GM12865 (cell line): Measurements from ENCODE around the gene SH3BP1.
A peak's percentile ranks its signal among the peaks of the same experiment; 100 is the strongest.
"Not testable (repeated sequence)": the region's sequence is repeated elsewhere in the genome, so short reads cannot be mapped to it uniquely, and the experiment has no call there.

Source experiments
- DNase-seq: peaks from one replicate; pipeline ENCODE4 v3.0.0; 2010; ENCODE audit warnings: low read depth
- H3K4me3 ChIP-seq: 2 replicates; pipeline ENCODE4 v1.5.1; 2011; ENCODE audit warnings: mild to moderate bottlenecking, low read depth, low read length, control low read depth
- TF ChIP-seq, protein P1 (sequence below): IDR thresholded peaks from 2 replicates; pipeline ENCODE4 v1.5.1; 2011; ENCODE audit warnings: low read length, control low read depth, low read depth, inconsistent platforms; ENCODE audit not compliant: insufficient read depth; ENCODE audit errors: missing control alignments

Gene SH3BP1

DNA sequence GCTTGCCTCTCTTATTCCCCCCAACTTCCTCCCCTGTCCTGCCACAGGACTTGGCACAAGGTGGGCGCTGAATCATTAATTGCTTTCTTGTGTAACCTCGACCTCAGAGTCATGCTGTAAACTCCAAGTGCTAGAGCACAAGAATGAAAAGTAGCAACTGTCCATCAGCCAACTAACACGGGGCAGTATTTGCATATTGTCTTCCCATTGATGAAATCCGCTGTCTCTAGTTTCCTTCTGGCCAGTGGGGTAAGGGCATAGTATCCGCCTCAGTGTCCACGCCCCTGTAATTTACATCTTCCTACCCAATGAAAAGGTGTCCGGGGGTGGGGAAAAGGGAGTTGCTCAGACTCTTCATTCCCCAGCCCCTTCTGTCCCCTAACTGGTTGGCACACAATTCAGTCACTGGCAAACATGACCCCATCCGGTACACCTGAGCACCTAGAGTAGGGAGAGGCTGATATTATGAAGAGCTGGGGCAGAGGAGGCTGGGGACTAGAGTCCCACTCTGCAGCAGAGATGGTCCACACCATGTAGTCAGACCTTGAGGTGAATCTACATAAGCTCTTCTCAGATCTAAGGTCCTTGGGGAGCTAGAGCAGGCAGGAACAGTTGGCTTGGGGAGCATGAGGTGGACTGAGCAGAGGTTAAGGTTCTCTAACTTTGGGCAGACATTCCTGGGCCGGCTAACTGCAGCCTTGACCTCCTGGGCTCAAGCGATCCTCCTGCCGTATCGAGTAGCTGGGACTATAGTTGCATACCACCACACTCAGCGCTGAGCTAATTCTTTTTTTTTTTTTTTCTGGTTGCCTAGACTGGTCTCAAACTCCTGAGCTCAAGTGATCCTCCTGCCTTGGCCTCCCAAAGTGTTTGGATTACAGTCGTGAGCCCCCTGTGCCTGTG lies 37.7 kb upstream of the SH3BP1 start:
- H3K4me3 ChIP-seq, result no peak overlapping the region
- TF ChIP-seq, protein P1, sequence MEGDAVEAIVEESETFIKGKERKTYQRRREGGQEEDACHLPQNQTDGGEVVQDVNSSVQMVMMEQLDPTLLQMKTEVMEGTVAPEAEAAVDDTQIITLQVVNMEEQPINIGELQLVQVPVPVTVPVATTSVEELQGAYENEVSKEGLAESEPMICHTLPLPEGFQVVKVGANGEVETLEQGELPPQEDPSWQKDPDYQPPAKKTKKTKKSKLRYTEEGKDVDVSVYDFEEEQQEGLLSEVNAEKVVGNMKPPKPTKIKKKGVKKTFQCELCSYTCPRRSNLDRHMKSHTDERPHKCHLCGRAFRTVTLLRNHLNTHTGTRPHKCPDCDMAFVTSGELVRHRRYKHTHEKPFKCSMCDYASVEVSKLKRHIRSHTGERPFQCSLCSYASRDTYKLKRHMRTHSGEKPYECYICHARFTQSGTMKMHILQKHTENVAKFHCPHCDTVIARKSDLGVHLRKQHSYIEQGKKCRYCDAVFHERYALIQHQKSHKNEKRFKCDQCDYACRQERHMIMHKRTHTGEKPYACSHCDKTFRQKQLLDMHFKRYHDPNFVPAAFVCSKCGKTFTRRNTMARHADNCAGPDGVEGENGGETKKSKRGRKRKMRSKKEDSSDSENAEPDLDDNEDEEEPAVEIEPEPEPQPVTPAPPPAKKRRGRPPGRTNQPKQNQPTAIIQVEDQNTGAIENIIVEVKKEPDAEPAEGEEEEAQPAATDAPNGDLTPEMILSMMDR, result no peak
- DNase-seq, result peak; percentile 43

DNA sequence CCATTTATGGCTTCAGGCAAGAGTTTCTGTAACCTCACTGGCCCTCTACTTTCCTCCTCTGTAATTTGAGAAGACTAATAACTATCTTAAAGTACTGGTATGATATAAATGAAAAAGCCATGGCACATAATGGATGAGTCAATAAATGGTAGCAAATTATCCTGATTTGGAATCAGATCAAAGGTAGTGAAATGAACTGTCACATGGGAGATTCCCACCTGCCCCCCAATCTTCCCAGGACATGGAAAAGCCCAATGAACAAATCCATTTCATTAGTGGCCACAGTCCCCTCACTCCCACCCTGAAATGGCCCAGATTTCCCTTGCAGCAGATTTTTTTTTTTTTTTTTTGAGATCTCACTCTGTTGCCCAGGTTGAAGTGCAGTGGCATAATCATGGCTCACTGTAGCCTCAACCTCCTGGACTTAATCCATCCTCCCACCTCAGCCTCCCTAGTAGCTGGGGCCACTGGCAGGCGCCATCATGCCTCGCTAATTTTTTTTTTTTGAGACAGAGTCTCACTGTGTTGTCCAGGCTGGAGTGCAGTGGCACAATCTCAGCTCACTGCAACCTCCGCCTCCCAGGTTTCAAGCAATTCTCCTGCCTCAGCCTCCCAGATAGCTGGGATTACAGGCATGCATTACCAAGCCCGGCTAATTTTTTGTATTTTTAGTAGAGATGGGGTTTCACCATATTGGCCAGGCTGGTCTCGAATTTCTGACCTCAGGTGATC lies 36.8 kb upstream of the SH3BP1 start:
- not testable (repeated sequence) for DNase-seq, H3K4me3 ChIP-seq

DNA sequence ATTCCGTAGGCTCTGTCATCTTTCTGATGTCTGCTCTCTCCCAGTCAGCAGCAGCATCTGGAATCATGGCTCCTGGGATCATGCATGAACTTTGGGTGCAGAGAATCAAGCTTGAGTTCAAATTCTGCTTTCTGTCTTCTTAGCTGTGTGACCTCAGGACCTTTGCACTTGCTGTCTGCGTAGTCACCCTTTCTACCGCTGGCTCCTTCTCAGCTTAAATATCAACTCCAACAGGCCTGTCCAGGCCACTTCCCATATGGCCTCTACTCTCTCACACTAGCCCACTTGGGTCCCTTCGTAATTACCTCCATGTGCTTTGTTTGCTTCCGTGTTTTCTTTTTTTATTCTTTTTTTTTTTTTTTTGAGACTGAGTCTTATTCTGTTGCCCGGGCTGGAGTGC lies 35.4 kb upstream of the SH3BP1 start:
- DNase-seq, result no peak
- TF ChIP-seq, protein P1, result no peak
- H3K4me3 ChIP-seq, result no peak overlapping the region

DNA sequence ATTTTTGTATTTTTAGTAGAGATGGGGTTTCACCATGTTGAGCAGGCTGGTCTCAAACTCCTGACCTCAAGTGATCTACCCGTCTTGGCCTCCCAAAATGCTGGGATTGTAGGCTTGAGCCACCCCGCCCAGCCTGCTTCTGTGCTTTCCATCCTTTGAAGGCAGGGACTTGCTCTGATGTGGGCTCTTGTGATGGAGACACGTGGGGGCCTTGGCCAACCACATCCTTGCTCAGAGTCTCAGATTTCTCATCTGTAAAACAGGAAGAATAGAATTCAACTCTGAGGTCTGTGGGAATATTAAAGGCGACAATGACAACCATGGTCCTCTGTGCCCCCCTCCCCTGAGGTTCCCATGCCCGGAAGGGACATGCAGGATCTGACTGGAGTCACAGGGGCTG lies 34.6 kb upstream of the SH3BP1 start:
- TF ChIP-seq, protein P1, result no peak
- H3K4me3 ChIP-seq, result no peak overlapping the region
- peak; percentile 37 for DNase-seq

DNA sequence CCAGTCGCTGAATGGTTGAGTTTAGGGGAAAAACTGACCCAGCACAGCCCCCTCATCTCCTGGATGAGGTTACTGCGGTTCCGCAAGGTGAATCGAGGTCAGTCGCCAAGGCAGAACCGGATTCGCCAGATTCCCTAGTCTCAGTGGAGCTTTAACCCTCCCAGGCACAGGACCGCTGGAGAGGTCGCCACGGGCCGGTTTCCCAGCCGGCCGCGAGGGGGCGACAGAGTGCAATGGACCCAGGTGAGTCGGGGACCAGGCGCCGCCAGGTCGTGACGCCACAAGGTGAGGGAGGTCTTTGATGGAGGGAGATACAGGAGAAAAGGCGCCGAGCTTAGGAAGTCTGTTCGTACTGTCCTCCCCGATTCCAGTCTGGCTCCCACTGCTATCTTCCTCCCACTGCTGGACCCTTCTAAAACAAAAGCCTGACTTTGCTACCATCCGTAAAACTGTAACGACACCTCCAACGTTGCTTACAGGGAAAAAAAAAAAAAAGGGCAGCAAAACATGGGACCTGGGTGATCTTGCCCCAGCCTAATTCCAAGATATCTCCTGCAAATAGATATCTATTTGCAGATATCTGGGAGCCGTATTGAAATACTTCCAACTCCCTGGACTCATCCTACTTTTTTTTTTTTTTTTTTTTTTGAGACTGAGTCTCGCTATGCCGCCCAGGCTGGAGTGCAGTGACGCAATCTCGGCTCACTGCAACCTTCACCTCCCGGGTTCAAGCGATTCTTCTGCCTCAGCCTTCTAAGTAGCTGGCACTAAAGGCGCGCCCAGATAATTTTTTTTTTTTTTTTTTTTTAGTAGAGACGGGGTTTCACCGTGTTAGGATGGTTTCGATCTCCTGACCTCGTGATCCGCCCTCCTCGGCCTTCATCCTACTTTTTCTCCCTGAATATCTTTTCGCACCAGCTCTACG lies 32.2 kb upstream of the SH3BP1 start:
- TF ChIP-seq, protein P1, result peak; percentile 99
- DNase-seq, result peak; percentile 89
- H3K4me3 ChIP-seq, result peak overlapping the region; percentile 77

DNA sequence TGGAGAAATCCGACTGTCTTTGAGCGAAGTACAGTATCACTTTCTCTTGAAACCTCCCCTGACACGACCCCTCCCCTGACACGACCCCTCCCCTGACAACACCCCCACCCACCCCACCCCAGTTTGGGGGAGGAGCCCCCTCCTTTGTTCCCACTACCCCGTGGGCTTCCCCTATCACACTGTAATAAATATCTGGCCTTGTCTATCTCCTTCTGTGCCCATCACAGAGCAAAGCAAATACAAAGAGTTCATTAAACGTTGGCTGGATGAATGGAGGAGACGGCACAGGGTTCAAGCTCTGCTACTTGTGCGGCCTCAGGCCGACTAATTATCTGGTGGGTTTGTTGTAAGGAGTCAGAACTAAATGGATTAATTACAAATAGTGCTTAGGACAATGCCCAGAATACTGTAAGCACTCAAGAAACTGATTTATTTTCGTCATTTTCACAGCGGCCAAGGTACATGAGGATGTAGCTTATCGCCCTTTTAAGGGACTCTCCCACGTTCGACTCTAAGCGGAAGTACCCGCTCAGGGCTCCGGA lies 31.5 kb upstream of the SH3BP1 start:
- H3K4me3 ChIP-seq, result peak overlapping the region; percentile 77
- TF ChIP-seq, protein P1, result no peak
- DNase-seq, result no peak
